K562 (cell line): ENCODE data around the gene ADAMTS6. TPM values are rescaled to one million over a fixed set of nuclear protein-coding genes. Genes with fewer than 3 reads are reported as not detected.
A peak's percentile ranks its signal among the peaks of the same experiment; 100 is the strongest.

Source experiments
- ATAC-seq: fragments of 200-7000 bp; cut with Tn5 transposase; 3 replicates; pipeline ENCODE4 v1.9.1; 2020; ENCODE audit warnings: moderate library complexity
- BruUV-seq: library from RNA; stranded (reverse); fragments of 400-500 nt; replicated peaks from 2 replicates; lab custom pipeline; 2021; lab: Mats Ljungman, UMichigan
- CTCF ChIA-PET: fragments of 300-600 bp; formaldehyde crosslinking; extraction: SDS; loops from one replicate; lab custom pipeline; 2021; ENCODE audit warnings: low intra/inter-chr PET ratio; lab: Yijun Ruan, JAX
- POLR2A ChIA-PET: fragments of 300-600, 350-650 bp; sonication (Branson Sonifier 250); formaldehyde crosslinking; extraction: SDS; loops from one replicate; lab custom pipeline; 2021; ENCODE audit warnings: antibody characterized with exemption, inconsistent platforms; lab: Yijun Ruan, JAX
- DNase-seq, 4 experiments: peaks; one replicate each; pipeline versions ENCODE4 v3.0.0 to v3.0.0-alpha.2; 2011 to 2018; ENCODE audit warnings: low spot score in 3 of 4, mixed read lengths in 3 of 4; ENCODE audit errors: extremely low read depth in 1 of 4
- FAIRE-seq: peaks from 2 replicates; lab custom pipeline; 2011; peaks lifted over from hg19 to GRCh38; lab: Jason Lieb, UNC
- H2AFZ ChIP-seq: 2 replicates; pipeline ENCODE4 v1.6.0; 2011; ENCODE audit warnings: low read depth, low read length, control low read depth, inconsistent platforms
- H3K27ac ChIP-seq: fragments of 200-600 bp; 3 replicates; pipeline ENCODE4 v1.8.0; 2011; ENCODE audit warnings: low read depth, mild to moderate bottlenecking, control low read depth, inconsistent platforms, low read length, moderate library complexity, mixed read lengths; ENCODE audit errors: extremely low read depth
- H3K27me3 ChIP-seq, 2 experiments: fragments of 300-600 bp in 1 of 2; 2 replicates in 1 of 2; 3 replicates in 1 of 2; pipeline versions ENCODE4 v1.6.0 to v1.8.0; 2011; ENCODE audit warnings: inconsistent platforms in 2 of 2, low read length in 2 of 2, mild to moderate bottlenecking in 1 of 2, mixed read lengths in 1 of 2, moderate library complexity in 1 of 2; ENCODE audit not compliant: control insufficient read depth in 2 of 2, insufficient read depth in 2 of 2
- H3K36me3 ChIP-seq: fragments of 300-600 bp; 3 replicates; pipeline ENCODE4 v1.8.0; 2011; ENCODE audit warnings: mild to moderate bottlenecking, low read length, inconsistent platforms; ENCODE audit not compliant: control insufficient read depth, insufficient read depth
- H3K4me1 ChIP-seq, 2 experiments: fragments of 200-600 bp in 1 of 2; replicated peaks in 1 of 2; 2 replicates in 1 of 2; 3 replicates in 1 of 2; pipeline versions ENCODE4 v1.5.1 to v1.8.0; 2011; ENCODE audit warnings: inconsistent platforms in 2 of 2, low read length in 2 of 2, mild to moderate bottlenecking in 1 of 2, mixed read lengths in 1 of 2, moderate library complexity in 1 of 2; ENCODE audit not compliant: control insufficient read depth in 2 of 2, insufficient read depth in 2 of 2
- H3K4me2 ChIP-seq: 2 replicates; pipeline ENCODE4 v1.6.1; 2011; ENCODE audit warnings: low read length, control low read depth, inconsistent platforms, mixed read lengths; ENCODE audit not compliant: insufficient read depth
- H3K4me3 ChIP-seq: fragments of 200-600 bp; sonication (generic), shearing (Covaris generic); 2 replicates; pipeline ENCODE4 v1.5.1; 2016; ENCODE audit warnings: control low read depth, inconsistent platforms
- H3K79me2 ChIP-seq: fragments of 200-600 bp; 3 replicates; pipeline ENCODE4 v1.8.0; 2011; ENCODE audit warnings: low read length, inconsistent platforms; ENCODE audit not compliant: control insufficient read depth, insufficient read depth
- H3K9ac ChIP-seq, 2 experiments: 2 replicates each; pipeline versions ENCODE4 v1.6.0 to v1.6.1; 2011; ENCODE audit warnings: low read depth in 2 of 2, low read length in 2 of 2, control low read depth in 1 of 2, inconsistent platforms in 1 of 2, mild to moderate bottlenecking in 1 of 2, mixed read lengths in 1 of 2; ENCODE audit not compliant: insufficient read depth in 1 of 2
- H3K9me1 ChIP-seq: one replicate; pipeline ENCODE4 v1.6.0; 2011; ENCODE audit warnings: inconsistent platforms, mild to moderate bottlenecking, low read length, moderate library complexity; ENCODE audit not compliant: control insufficient read depth, insufficient read depth
- H3K9me3 ChIP-seq: replicated peaks from 2 replicates; pipeline ENCODE4 v1.5.1; 2011; ENCODE audit warnings: low read depth, low read length, inconsistent platforms; ENCODE audit not compliant: control insufficient read depth, insufficient read depth
- H4K20me1 ChIP-seq: replicated peaks from 2 replicates; pipeline ENCODE4 v1.6.1; 2011; ENCODE audit warnings: low read length, inconsistent platforms, mixed read lengths; ENCODE audit not compliant: control insufficient read depth, insufficient read depth
- AFF4 ChIP-seq: sonication (generic); formaldehyde crosslinking; IDR thresholded peaks from 2 replicates; pipeline ENCODE4 v1.8.0; 2023; ENCODE audit warnings: mild to moderate bottlenecking, missing genetic modification reagents
- CCNT2 ChIP-seq: IDR thresholded peaks from 2 replicates; pipeline ENCODE4 v1.6.1; 2011; ENCODE audit warnings: borderline replicate concordance, low read depth, mild to moderate bottlenecking, moderate library complexity, mixed read lengths, low read length; ENCODE audit not compliant: insufficient read length; ENCODE audit errors: extremely low read depth
- CEBPB ChIP-seq: fragments of 450-650 bp; IDR thresholded peaks from 2 replicates; pipeline ENCODE4 v1.6.1; 2016; ENCODE audit warnings: missing genetic modification characterization, missing compliant biosample characterization
- CEBPG ChIP-seq, 3 experiments: fragments of 200-800 bp in 1 of 3; sonication (Bioruptor generic) in 1 of 3; sonication (generic) in 1 of 3; formaldehyde crosslinking in 1 of 3; IDR thresholded peaks in 2 of 3; conservative IDR thresholded peaks in 1 of 3; 2 replicates each; pipeline versions ENCODE4 v1.6.1 to v1.8.0; 2016 to 2022; ENCODE audit warnings: missing compliant biosample characterization in 2 of 3, missing genetic modification characterization in 2 of 3, mild to moderate bottlenecking in 1 of 3, missing genetic modification reagents in 1 of 3
- COPS2 ChIP-seq: fragments of 450-650 bp; conservative IDR thresholded peaks from 2 replicates; pipeline ENCODE4 v1.6.1; 2016; ENCODE audit warnings: mild to moderate bottlenecking, moderate library complexity
- CTBP1 ChIP-seq: fragments of 450-650 bp; IDR thresholded peaks from 2 replicates; pipeline ENCODE4 v1.6.1; 2016; ENCODE audit warnings: borderline replicate concordance
- EP300 ChIP-seq: IDR thresholded peaks from 2 replicates; pipeline ENCODE4 v1.6.1; 2012; ENCODE audit warnings: low read length, improper control_type of control experiment
- FIP1L1 ChIP-seq: fragments of 200-400 bp; formaldehyde crosslinking; IDR thresholded peaks from 2 replicates; pipeline ENCODE4 v1.6.1; 2018; ENCODE audit warnings: mild to moderate bottlenecking, low read depth, low read length; ENCODE audit not compliant: poor library complexity, severe bottlenecking
- GTF2B ChIP-seq: IDR thresholded peaks from 2 replicates; pipeline ENCODE4 v1.6.1; 2011; ENCODE audit not compliant: insufficient read length; ENCODE audit errors: extremely low read depth
- WGBS: fragments of 100-300 bp; shearing (Covaris generic); methylation state at CpG from one replicate; pipeline ENCODE4 v1.1.6; 2016; ENCODE audit warnings: low coverage, mixed read lengths; ENCODE audit not compliant: insufficient coverage; ENCODE audit errors: missing lambda C conversion rate; 5-methylcytosine and 5-hydroxymethylcytosine counted together
- in situ Hi-C: fragments of 300-500 bp; cut with MboI; formaldehyde crosslinking; loops from 4 replicates; pipeline ENCODE4 v1.15.0; 2018; ENCODE audit warnings: inconsistent platforms, mixed read lengths
- intact Hi-C: fragments of 100-400 bp; cut with micrococcal nuclease; formaldehyde crosslinking; loops from 2 replicates; pipeline ENCODE4 v1.14.2; 2022
- polyA plus RNA-seq, 8 experiments: library from polyadenylated mRNA; depleted of rRNA in 4 of 8; stranded (reverse) in 5 of 8; unstranded in 3 of 8; fragments of >200 nt; fragmentation: Nextera tagmentation in 2 of 8; fragmentation: Illumina TruSeq in 1 of 8; extraction: Ambion mirVana in 2 of 8; extraction: Trizol in 1 of 8; gene quantifications; 2 replicates each; pipeline versions ENCODE4 v1.2.1 to v1.2.3, GENCODE V29; 2011 to 2014; ENCODE audit warnings: inconsistent platforms in 1 of 8, missing spikeins in 1 of 8
- total RNA-seq, 7 experiments: library from RNA; depleted of rRNA in 6 of 7; stranded (reverse); fragments of >200 nt in 6 of 7; fragmentation: Illumina TruSeq in 2 of 7; extraction: Trizol in 2 of 7; gene quantifications; 2 replicates each; pipeline versions ENCODE4 v1.2.1 to v1.2.3, GENCODE V29; 2011 to 2021; ENCODE audit warnings: low replicate concordance in 1 of 7

ADAMTS6 gene
- total and polyA plus RNA-seq, 9 of the 15 experiments (the other 6 are each of a cell fraction or from before 2014, with no cell fraction given), result 0.57 to 5.3 (median 1.5) TPM

DNA sequence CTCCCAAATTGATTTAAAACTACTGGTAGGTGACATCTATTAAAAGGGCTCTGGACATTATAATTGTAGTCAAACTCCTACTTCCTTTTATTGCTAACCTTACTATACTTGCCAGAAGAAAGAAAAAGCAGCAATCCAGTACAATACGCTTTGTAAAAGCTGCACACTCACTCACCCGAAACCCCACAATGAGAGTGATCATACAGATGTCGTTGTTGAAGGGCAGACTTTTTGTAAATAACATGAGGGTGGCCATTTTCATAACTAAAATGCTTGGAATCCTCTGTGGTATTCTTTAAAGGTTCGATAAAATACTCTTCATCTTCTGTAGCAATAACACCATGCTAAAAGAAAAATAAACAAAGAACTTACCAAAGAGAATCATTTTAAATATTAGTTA lies 21.7 kb downstream of the ADAMTS6 start (continued):
- no peak for TF ChIP-seq AFF4 (CRISPR knock-in tag)

- Histone ChIP-seq H3K4me3 (no peak overlapping the region), H4K20me1 (no peaks in the 10 kb centered on the region), H3K27ac (no peak overlapping the region), H3K9me3 (no peaks in the 10 kb centered on the region), H3K4me2 (no peak overlapping the region), H3K36me3 (no peaks in the 10 kb centered on the region), H3K9ac (no peak overlapping the region), H3K27me3 (no peaks in the 10 kb centered on the region), H3K9me1 (no peaks in the 10 kb centered on the region), H3K79me2 (no peaks in the 10 kb centered on the region), H3K4me1 (no peaks in the 10 kb centered on the region), H2AFZ (no peak overlapping the region)
- in situ Hi-C loops, result no loop called here
- POLR2A ChIA-PET, result interaction anchor here (0.7 kb wide), 1 partner anchor 706 kb away, joined by 4 read pairs; no protein-coding TSS in a partner anchor
- no peak for TF ChIP-seq CTBP1
- peak; percentile 65 for TF ChIP-seq CEBPB
- TF ChIP-seq FIP1L1, result no peak
- no peak for TF ChIP-seq CEBPG (CRISPR knock-in tag; IDR thresholded peaks at IDR 0.05)
- TF ChIP-seq CEBPG (tag; conservative IDR thresholded peaks at IDR 0.05 in 1 of 2, IDR thresholded peaks at IDR 0.05 in 1 of 2), result peak in 1 of 2 experiments; percentile 63; a peak in 2 of 4 replicates
- no peak for TF ChIP-seq EP300
- TF ChIP-seq COPS2, result no peak
- TF ChIP-seq GTF2B, result no peak
- TF ChIP-seq CCNT2, result no peak
- no TSS peak for BruUV-seq
- FAIRE-seq (no peak), ATAC-seq (no peak), DNase-seq (no peak)
- CTCF ChIA-PET, result no interaction called here
- 48% methylated on average over 6 of the region's 6 CpGs for WGBS
- intact Hi-C loops, result no loop called here
These were observed 26.7 kb downstream of the ADAMTS6 start for GRCh38 chr5:65455064-65455463.
